IPS-20b (cell line): ENCODE measurements around the gene HMGB2.

Source experiments
- H3K27ac ChIP-seq: one replicate; pipeline ENCODE4 v1.5.1; 2013; ENCODE audit warnings: low read length
- H3K27me3 ChIP-seq: 2 replicates; pipeline ENCODE4 v1.6.1; 2013; ENCODE audit warnings: mild to moderate bottlenecking, low read length, inconsistent platforms; ENCODE audit not compliant: insufficient read depth
- H3K36me3 ChIP-seq: 2 replicates; pipeline ENCODE4 v1.6.1; 2013; ENCODE audit warnings: low read depth, mild to moderate bottlenecking, inconsistent platforms, low read length, moderate library complexity; ENCODE audit not compliant: insufficient read depth
- H3K4me1 ChIP-seq: 2 replicates; pipeline ENCODE4 v1.6.1; 2013; ENCODE audit warnings: mild to moderate bottlenecking, control low read depth, inconsistent platforms, low read length, moderate library complexity; ENCODE audit not compliant: insufficient read depth
- H3K4me3 ChIP-seq: 2 replicates; pipeline ENCODE4 v1.5.1; 2013; ENCODE audit warnings: mild to moderate bottlenecking, low read length, inconsistent platforms
- H3K9ac ChIP-seq: 2 replicates; pipeline ENCODE4 v1.6.1; 2013; ENCODE audit warnings: low read depth, mild to moderate bottlenecking, inconsistent platforms, low read length, moderate library complexity
- H3K9me3 ChIP-seq: 2 replicates; pipeline ENCODE4 v1.6.1; 2013; ENCODE audit warnings: mild to moderate bottlenecking, low read depth, low read length, inconsistent platforms; ENCODE audit not compliant: insufficient read depth

HMGB2 gene

DNA sequence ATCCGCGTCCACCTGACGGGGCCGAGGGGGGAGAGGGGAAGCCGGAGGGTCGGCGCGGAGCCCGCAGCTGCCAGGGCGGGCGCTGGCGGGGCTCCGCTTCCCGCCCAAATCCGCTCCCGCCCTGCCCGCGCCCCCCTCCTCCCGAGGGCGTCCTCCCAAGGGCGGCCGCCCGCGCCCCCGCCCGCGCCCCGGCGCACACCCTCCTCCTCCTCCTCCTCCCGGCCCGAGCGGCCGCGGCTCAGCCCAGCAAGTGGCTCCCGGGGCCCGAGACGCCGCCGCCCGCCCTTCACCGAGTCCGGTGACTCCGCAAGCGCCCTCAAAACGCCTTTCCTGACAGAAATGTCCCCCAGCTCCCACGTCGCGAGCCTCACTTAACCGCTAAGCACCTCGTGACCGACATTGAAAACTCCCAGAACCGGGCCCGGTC is 487 bp downstream of the HMGB2 start:
- peaks cover 48% of the 10 kb centered on the region for H3K36me3 ChIP-seq
- 0 out of 2 replicates have a peak, but pooled peaks cover 5% of the 10 kb centered on the region for H3K27me3 ChIP-seq

GRCh38 chr4:173332963-173333657 is 1.0 kb downstream of the HMGB2 start:
- Histone ChIP-seq H3K27me3 (0 out of 2 replicates have a peak, but pooled peaks cover 5% of the 10 kb centered on the region), H3K27ac (no peak overlapping the region), H3K4me3 (peak overlapping the region; percentile 96), H3K9me3 (no peaks in the 10 kb centered on the region), H3K9ac (peak overlapping the region; percentile 98; the same call in 1 of the 2 replicates), H3K36me3 (peaks cover 53% of the 10 kb centered on the region), H3K4me1 (peaks cover 16% of the 10 kb centered on the region; the same call in 1 of the 2 replicates)

More for the DNA sequence above, 487 bp downstream of the HMGB2 start:
- Histone ChIP-seq H3K4me3 (peak overlapping the region; percentile 96), H3K9ac (peak overlapping the region; percentile 98), H3K9me3 (no peaks in the 10 kb centered on the region), H3K4me1 (peaks cover 16% of the 10 kb centered on the region; the same call in 1 of the 2 replicates), H3K27ac (peak overlapping the region; percentile 95)

GRCh38 chr4:173332021-173332487 is 2.1 kb downstream of the HMGB2 start:
- Histone ChIP-seq H3K36me3 (peaks cover 59% of the 10 kb centered on the region), H3K4me1 (peaks cover 16% of the 10 kb centered on the region; the same call in 1 of the 2 replicates), H3K27me3 (0 out of 2 replicates have a peak, but pooled peaks cover 5% of the 10 kb centered on the region), H3K9ac (no peak overlapping the region), H3K9me3 (no peaks in the 10 kb centered on the region), H3K27ac (no peak overlapping the region), H3K4me3 (peak overlapping the region; percentile 96)

DNA sequence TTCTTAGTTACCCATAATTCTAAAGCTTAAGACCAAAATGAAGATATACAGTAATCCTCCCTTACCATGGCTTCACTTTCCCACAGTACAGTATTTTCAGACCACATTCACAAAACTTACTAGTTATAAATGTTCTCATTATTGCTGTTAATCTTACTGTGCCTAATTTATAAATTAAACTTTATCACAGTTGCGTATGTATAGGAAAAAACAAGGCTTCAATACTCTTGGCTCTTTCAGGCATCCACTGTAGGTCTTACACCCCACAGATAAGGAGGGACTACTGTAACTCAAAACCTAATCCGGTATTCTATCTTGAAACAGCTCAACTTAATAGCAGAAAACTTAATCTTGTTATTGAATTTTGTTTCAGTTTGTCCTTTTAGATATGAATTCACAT is 3.6 kb downstream of the HMGB2 start:
- H3K27ac ChIP-seq = no peak overlapping the region

DNA sequence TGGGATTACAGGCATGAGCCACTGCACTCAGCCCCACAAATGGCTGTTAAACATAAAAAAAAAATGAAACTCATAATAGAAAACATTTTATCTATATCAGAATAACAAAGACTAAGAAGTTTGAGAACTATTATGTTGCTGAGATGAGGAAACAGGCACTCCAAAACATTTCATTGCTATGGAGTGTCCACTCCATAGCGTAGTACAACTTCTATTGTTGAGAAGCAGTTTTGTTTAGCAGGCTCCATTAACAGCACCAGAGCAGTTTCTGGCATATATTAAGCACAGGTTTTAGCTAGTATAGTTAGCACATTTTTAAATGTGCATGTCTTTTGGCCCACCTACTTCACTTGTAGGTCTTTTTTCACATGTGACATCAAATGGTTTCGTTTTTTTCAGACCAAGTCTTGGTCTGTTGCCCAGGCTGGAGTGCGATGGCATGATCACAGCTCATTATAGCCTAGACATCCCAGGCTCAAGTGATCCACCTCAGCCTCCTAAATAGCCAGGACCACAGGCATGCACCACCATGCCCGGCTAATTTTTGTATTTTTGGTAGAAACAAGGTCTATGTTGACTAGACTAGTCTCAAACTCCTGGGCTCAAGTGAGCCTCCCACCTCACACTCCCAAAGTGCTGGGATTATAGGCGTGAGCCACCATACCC is 5.8 kb downstream of the HMGB2 start:
- Histone ChIP-seq H3K9ac (no peak overlapping the region), H3K27me3 (no peaks in the 10 kb centered on the region), H3K4me1 (peaks cover 9% of the 10 kb centered on the region; the same call in 1 of the 2 replicates), H3K4me3 (no peak overlapping the region), H3K27ac (no peak overlapping the region), H3K9me3 (no peaks in the 10 kb centered on the region), H3K36me3 (peaks cover 73% of the 10 kb centered on the region)

More for the DNA sequence above, 3.6 kb downstream of the HMGB2 start:
- no peak overlapping the region for H3K4me3 ChIP-seq
- no peak overlapping the region for H3K9ac ChIP-seq
- H3K27me3 ChIP-seq = no peaks in the 10 kb centered on the region
- H3K4me1 ChIP-seq = peaks cover 9% of the 10 kb centered on the region; the same call in 1 of the 2 replicates
- no peaks in the 10 kb centered on the region for H3K9me3 ChIP-seq
- peaks cover 71% of the 10 kb centered on the region for H3K36me3 ChIP-seq

- H3K4me1 ChIP-seq = no peaks in the 10 kb centered on the region
- peaks cover 72% of the 10 kb centered on the region for H3K36me3 ChIP-seq
- H3K9me3 ChIP-seq = no peaks in the 10 kb centered on the region
- no peak overlapping the region for H3K9ac ChIP-seq
- no peak overlapping the region for H3K27ac ChIP-seq
- H3K27me3 ChIP-seq = no peaks in the 10 kb centered on the region
- no peak overlapping the region for H3K4me3 ChIP-seq
Observed at GRCh38 chr4:173325007-173325736, 9.0 kb downstream of the HMGB2 start.

DNA sequence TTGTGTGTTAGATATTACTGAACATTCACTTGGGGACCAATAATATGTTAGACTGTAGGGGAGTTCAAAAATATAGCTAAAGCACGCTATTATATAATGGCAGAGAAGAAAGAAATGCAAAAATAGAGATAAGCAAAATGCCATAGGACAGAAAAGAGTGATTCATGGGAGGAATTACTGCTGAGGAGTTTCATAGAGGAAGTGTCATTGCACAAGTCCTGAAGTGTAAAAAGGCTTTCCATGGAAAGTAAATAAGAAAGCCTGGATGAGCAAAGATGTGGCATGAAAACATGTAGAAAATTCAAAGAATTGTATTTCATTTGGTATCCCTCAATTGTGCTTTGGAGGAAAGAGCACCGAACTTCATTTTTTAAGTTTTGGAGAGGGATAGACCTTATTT is 14.5 kb downstream of the HMGB2 start:
- peaks cover 80% of the 10 kb centered on the region for H3K36me3 ChIP-seq
- no peak overlapping the region for H3K27ac ChIP-seq
- H3K9ac ChIP-seq = no peak overlapping the region
- H3K4me3 ChIP-seq = no peak overlapping the region
- peaks cover 17% of the 10 kb centered on the region for H3K4me1 ChIP-seq
- H3K27me3 ChIP-seq = no peaks in the 10 kb centered on the region
- no peaks in the 10 kb centered on the region for H3K9me3 ChIP-seq

- Histone ChIP-seq H3K9me3 (no peaks in the 10 kb centered on the region), H3K4me1 (peaks cover 17% of the 10 kb centered on the region), H3K27ac (peak overlapping the region; percentile 2), H3K27me3 (no peaks in the 10 kb centered on the region), H3K9ac (no peak overlapping the region), H3K4me3 (no peak overlapping the region), H3K36me3 (peaks cover 89% of the 10 kb centered on the region)
Observed at GRCh38 chr4:173318648-173319211, 15.4 kb downstream of the HMGB2 start.

DNA sequence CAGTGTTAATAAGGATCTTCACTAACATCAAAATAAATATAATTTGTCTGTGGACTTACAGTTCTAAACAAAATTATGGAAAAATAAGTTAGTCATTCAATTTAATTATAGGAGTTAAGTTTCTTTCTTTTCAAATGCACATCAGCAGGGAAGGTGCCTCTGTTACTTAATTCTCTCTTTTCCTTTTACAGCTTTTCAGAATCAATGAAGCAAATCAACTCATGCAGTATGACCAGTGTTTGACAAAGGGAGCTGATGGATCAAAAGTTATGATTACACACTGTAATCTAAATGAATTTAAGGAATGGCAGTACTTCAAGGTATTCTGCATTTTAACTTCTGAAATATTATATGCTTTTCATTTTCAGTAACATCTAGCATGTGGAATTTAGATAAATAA is 15.9 kb downstream of the HMGB2 start:
- peaks cover 85% of the 10 kb centered on the region for H3K36me3 ChIP-seq
- H3K4me3 ChIP-seq = no peak overlapping the region
- H3K9ac ChIP-seq = no peak overlapping the region

DNA sequence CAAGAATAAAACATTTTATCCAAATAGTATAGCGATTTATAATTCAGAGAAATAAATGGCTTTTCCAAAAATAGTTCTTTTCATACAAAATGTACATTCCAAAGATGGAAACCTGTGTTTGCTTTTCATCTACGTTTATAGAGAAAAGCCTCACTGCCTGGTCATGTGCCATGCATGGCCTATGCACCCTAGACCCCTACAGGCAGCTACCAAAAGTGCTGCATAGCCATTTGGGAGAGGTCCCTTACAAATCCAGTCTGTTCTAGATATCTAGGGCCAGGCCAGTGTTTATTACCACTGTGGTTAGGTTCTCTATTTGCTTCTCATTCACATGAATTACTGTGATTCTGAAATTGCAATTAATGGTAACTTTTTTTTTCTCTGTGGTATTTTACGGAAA is 17.2 kb downstream of the HMGB2 start:
- Histone ChIP-seq H3K9ac (no peak overlapping the region), H3K4me3 (no peak overlapping the region), H3K9me3 (no peaks in the 10 kb centered on the region), H3K27me3 (no peaks in the 10 kb centered on the region), H3K27ac (no peak overlapping the region), H3K4me1 (peaks cover 17% of the 10 kb centered on the region), H3K36me3 (peaks cover 79% of the 10 kb centered on the region)

More for the DNA sequence above, 15.9 kb downstream of the HMGB2 start:
- Histone ChIP-seq H3K27ac (peak overlapping the region; percentile 2), H3K4me1 (peaks cover 17% of the 10 kb centered on the region), H3K27me3 (no peaks in the 10 kb centered on the region), H3K9me3 (no peaks in the 10 kb centered on the region)

- H3K27me3 ChIP-seq = no peaks in the 10 kb centered on the region
Observed at GRCh38 chr4:173316060-173316459, 18.1 kb downstream of the HMGB2 start.

More at GRCh38 chr4:173316060-173316459, 18.1 kb downstream of the HMGB2 start:
- Histone ChIP-seq H3K27ac (no peak overlapping the region), H3K36me3 (peaks cover 78% of the 10 kb centered on the region), H3K9me3 (no peaks in the 10 kb centered on the region), H3K9ac (no peak overlapping the region), H3K4me1 (peaks cover 17% of the 10 kb centered on the region), H3K4me3 (no peak overlapping the region)
